Cardiac fibroblast (primary cell): ENCODE data around the gene SCPEP1.

Source experiments
- DNase-seq, 2 donors: peaks; one replicate each; pipeline versions ENCODE4 v3.0.0 to v3.0.0-alpha.2; 2010; ENCODE audit warnings: low read depth in 2 of 2
- H3K4me3 ChIP-seq, 2 donors: replicated peaks in 1 of 2; 1 replicate in 1 of 2; 2 replicates in 1 of 2; pipeline ENCODE4 v1.5.1; 2011; ENCODE audit warnings: low read depth in 2 of 2, low read length in 2 of 2, mild to moderate bottlenecking in 2 of 2, moderate library complexity in 1 of 2
- TF ChIP-seq, protein P1 (sequence below): IDR thresholded peaks from one replicate; pipeline ENCODE4 v1.5.1; 2011; ENCODE audit warnings: low read depth, mild to moderate bottlenecking, low read length, inconsistent platforms

The SCPEP1 gene

DNA sequence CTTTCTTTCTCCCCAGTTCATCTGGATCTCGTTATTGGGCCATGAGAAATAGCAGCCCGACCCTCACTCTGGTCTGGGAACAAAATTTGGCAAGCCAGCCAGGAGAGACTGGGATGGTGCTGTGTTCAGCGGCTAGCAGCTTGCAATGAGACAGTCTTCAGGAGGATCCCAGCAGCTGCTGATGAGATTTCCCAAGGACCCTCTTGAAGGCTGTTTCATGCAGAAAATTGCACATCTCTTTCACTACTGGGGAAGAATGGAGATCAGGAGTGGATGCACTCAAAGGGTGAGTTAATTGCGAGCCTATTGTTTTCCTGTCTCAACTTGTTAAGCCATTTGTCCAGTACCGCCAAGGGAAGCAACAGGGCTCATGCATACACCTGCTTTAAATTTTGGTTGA, 11.6 kb upstream of the SCPEP1 start:
- DNase-seq = no peak
- no peak overlapping the region for H3K4me3 ChIP-seq
- TF ChIP-seq, protein P1, sequence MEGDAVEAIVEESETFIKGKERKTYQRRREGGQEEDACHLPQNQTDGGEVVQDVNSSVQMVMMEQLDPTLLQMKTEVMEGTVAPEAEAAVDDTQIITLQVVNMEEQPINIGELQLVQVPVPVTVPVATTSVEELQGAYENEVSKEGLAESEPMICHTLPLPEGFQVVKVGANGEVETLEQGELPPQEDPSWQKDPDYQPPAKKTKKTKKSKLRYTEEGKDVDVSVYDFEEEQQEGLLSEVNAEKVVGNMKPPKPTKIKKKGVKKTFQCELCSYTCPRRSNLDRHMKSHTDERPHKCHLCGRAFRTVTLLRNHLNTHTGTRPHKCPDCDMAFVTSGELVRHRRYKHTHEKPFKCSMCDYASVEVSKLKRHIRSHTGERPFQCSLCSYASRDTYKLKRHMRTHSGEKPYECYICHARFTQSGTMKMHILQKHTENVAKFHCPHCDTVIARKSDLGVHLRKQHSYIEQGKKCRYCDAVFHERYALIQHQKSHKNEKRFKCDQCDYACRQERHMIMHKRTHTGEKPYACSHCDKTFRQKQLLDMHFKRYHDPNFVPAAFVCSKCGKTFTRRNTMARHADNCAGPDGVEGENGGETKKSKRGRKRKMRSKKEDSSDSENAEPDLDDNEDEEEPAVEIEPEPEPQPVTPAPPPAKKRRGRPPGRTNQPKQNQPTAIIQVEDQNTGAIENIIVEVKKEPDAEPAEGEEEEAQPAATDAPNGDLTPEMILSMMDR = no peak

DNA sequence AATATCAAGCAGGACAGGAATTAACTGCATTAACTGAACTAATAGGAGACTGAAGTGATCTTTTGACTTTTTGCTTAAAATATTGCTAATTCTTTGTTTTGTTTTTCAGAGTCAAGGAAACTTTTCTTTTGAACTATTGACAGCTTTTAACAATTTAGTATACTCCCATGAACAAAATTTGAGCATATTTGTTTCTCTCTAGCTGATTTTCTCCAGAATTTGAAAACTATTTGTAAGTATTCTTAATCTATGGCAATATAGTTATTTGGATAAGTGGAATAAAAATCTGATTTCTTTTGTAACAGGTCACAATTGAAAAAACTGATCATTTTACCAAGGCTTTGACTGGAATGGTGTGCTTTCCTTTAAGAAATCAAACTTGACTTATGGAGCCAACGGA, 7.0 kb upstream of the SCPEP1 start:
- DNase-seq = no peak
- no peak overlapping the region for H3K4me3 ChIP-seq
- TF ChIP-seq, protein P1 = no peak

DNA sequence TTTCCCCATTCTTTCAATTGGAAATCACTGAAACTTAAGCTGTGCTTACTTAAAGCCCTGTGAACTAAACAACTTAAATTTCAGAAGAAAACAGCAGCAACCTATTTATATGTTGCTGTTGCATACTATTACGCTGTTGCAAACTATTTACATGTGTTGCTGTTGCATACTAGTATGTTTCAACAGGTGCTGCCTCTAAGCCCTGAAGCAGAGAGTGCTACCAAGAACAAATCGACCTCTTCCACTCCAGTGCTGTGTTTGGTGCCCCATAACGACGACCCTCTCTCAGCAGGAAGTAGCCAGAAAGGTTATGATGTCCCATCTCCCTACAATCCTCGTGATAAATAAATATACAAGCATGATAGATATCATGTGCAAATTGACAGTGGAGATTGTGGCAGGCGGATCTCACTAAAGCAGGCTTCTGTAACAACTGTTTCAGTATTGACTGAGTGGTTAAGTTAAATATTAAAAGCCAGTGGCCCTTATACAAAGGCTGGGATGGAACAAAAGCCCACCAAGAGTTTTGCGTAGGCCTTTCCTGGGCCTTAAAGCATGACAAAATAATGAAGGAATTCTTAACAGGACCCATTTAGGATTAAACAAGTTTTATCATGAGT, 5.7 kb upstream of the SCPEP1 start:
- no peak overlapping the region for H3K4me3 ChIP-seq
- TF ChIP-seq, protein P1 = no peak
- no peak for DNase-seq

DNA sequence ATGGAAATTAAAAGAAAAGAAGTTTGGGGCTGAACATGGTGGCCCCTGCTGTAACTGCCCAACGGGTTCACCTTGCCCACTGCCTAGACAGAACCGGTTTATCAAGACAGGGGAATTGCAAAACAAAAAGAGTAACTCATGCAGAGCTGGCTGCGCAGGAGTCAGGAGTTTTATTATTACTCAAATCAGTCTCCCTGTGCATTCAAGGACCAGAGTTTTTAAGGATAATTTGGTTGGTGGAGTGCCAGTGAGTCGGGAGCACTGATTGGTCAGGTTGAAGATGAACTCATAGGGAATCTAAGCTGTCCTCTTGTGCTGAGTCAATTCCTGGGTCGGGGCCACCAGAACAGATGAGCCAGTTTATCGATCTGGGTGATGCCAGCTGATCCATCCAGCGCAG, 4.4 kb upstream of the SCPEP1 start:
- TF ChIP-seq, protein P1 = no peak
- DNase-seq = peak in 1 of 2 donors; percentile 54
- H3K4me3 ChIP-seq = no peak overlapping the region

DNA sequence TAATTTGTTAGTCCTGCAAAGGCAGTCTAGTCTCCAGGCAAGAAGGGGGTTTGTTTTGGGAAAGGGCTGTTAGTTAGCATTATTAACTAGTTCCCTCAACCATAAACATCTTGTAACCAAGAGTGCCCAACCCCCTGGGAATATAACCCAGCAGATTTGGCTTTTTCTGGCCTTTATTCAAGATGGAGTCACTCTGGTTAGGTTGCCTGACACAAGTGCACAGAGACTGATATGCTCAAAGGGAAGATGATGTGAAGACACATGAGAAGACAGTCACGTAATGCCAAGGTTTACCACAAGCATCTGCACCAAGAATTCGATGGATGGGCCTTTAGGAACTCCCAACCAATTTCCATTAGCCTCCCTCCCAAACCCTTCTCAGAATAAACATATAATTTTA, 3.9 kb upstream of the SCPEP1 start:
- no peak for DNase-seq
- TF ChIP-seq, protein P1 = no peak

DNA sequence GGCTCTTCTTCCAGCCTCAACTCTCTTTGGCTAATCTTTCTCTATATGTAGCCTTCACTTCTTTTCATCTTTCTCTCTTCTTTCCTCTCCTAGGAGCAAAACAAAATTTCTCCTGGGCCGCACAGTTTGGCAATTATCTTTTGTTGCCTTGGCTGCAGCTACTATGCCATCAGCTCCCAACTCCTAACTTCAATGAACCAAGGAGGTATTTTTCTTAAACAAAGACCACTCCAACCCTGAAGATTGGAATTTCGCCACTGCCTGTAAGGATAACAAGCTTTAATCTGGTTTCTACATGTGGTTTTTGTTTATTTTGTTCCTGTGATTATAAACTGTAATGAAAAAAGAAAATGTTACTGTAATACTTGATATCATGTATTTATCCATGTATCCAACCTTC, 2.3 kb upstream of the SCPEP1 start:
- no peak overlapping the region for H3K4me3 ChIP-seq
- no peak for DNase-seq
- TF ChIP-seq, protein P1 = no peak

More for the DNA sequence above, 3.9 kb upstream of the SCPEP1 start:
- H3K4me3 ChIP-seq = no peak overlapping the region
